Peyer's patch (tissue), 4 donors: ENCODE results near the gene PLK4. TPM values are rescaled to one million over a fixed set of nuclear protein-coding genes. Genes with fewer than 3 reads are reported as not detected.

ENCODE experiments used
- DNase-seq, 3 donors: peaks; one replicate each; pipeline ENCODE4 v3.0.0-alpha.2; 2017 to 2019
- H3K27ac ChIP-seq, 4 donors: fragments of 200-600 bp; sonication (generic); one replicate each; pipeline ENCODE4 v1.5.1; 2016 to 2019
- H3K27me3 ChIP-seq, 2 donors: fragments of 200-600 bp; sonication (generic); one replicate each; pipeline ENCODE4 v1.5.1; 2019
- H3K36me3 ChIP-seq, 3 donors: fragments of 200-600 bp; sonication (generic); one replicate each; pipeline ENCODE4 v1.5.1; 2016 to 2019
- H3K4me1 ChIP-seq, 4 donors: fragments of 200-600 bp; sonication (generic); one replicate each; pipeline ENCODE4 v1.5.1; 2016 to 2019
- H3K4me3 ChIP-seq, 4 donors: fragments of 200-600 bp; sonication (generic); 1 replicate in 3 of 4; 2 replicates in 1 of 4; pipeline ENCODE4 v1.5.1; 2016 to 2019; ENCODE audit warnings: mild to moderate bottlenecking in 1 of 4
- H3K9me3 ChIP-seq, 4 donors: fragments of 200-600 bp; sonication (generic); one replicate each; pipeline ENCODE4 v1.5.1; 2016 to 2019; ENCODE audit warnings: mild to moderate bottlenecking in 1 of 4
- POLR2A ChIP-seq, 2 donors: fragments of 450-650 bp; IDR thresholded peaks; one replicate each; pipeline ENCODE4 v1.5.1; 2017; ENCODE audit warnings: antibody characterized with exemption in 2 of 2, mild to moderate bottlenecking in 2 of 2, moderate library complexity in 2 of 2
- total RNA-seq, 4 donors: library from RNA; depleted of rRNA; stranded (reverse); fragments of >200 nt; gene quantifications; one replicate each; pipeline ENCODE4 v1.1.0, GENCODE V29; 2016
- TF ChIP-seq, protein P1 (sequence below), 6 experiments: fragments of 450-650 bp in 4 of 6; fragments of 200-600 bp in 2 of 6; sonication (generic) in 1 of 6; IDR thresholded peaks; one replicate each; pipeline ENCODE4 v1.5.1; 2017 to 2019; ENCODE audit warnings: antibody characterized with exemption in 6 of 6, mild to moderate bottlenecking in 3 of 6, moderate library complexity in 1 of 6

Gene PLK4
- total RNA-seq, result 1 to 10 TPM; 1.7 to 8.3 (median 3.7) TPM

DNA sequence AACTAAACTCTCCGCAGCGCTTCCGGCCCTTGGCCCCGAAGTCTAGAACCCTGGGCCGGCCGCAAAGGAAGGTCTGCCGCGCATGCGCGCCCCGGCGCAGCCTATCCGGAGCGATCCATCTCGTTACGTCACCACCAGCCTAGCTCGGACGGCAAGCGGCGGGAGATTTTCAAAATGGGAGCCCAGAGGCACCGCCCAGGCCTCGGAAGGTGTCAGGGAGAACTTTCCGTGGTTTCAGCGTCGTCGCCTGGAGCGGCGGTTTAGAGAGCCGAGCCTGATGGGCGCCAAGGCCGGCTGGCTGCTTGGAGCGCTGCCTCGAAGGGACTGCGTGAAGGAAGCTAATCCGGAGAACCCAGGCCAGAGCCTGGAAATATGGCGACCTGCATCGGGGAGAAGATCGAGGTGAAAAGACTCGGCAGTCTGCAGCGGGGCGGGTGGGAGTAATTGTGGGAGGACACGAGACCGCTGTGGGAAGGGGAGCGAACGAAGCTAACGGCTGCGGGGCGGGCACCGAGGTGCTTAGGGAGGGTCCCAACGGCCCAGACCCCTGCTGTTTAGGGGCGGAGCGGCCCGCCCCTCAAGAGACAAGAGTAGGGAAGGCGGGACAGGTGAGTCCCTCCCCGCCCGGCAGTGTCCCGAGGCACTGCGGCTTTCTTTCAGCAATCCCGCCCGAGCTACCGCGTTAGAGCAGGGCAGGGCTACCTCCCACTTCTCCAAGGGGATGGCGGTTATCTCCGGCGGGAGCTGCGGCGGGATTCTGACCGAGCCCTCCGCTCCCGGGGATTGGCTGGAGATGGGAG, at the start of gene PLK4:
Gene PLK4, plus strand, starts transcription at position 131 of the 800 bp plus-strand sequence. Its CDS starts 242 bp downstream, at position 373.
- H3K9me3 ChIP-seq, result no peaks in the 10 kb centered on the region
- peak within 1 kb of the TSS; percentile 76 to 90 (median 77) for H3K27ac ChIP-seq
- peak within 1 kb of the TSS; percentile 59 to 94 (median 81) for H3K4me3 ChIP-seq
- H3K4me1 ChIP-seq, result peaks cover 0 to 5% (median 0%) of the 10 kb centered on the region in 4 donors
- H3K27me3 ChIP-seq, result no peaks in the 10 kb centered on the region
- TF ChIP-seq, protein P1, sequence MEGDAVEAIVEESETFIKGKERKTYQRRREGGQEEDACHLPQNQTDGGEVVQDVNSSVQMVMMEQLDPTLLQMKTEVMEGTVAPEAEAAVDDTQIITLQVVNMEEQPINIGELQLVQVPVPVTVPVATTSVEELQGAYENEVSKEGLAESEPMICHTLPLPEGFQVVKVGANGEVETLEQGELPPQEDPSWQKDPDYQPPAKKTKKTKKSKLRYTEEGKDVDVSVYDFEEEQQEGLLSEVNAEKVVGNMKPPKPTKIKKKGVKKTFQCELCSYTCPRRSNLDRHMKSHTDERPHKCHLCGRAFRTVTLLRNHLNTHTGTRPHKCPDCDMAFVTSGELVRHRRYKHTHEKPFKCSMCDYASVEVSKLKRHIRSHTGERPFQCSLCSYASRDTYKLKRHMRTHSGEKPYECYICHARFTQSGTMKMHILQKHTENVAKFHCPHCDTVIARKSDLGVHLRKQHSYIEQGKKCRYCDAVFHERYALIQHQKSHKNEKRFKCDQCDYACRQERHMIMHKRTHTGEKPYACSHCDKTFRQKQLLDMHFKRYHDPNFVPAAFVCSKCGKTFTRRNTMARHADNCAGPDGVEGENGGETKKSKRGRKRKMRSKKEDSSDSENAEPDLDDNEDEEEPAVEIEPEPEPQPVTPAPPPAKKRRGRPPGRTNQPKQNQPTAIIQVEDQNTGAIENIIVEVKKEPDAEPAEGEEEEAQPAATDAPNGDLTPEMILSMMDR (IDR thresholded peaks at IDR 0.05), result no peak
- peak in 1 of 2 donors; percentile 1 for TF ChIP-seq POLR2A (IDR thresholded peaks at IDR 0.05)
- DNase-seq, result peak; percentile 92 to 98 (median 96)
- no peaks in the 10 kb centered on the region for H3K36me3 ChIP-seq

DNA sequence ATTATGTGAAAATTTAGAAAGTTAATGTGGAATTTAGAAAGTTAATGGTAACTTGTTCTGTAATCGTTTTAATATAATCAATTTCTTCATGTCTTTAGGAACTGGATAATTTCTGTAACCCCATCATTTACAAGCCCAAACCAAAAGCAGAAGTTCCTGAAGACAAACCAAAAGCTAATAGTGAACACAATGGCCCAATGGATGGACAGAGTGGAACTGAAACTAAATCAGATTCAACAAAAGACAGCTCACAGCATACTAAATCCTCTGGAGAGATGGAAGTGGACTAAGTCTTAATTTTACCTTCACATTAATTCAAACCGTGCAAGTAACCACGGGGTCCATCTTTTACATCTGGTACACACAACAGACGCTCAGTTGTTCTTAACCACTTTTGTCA, 48.1 kb upstream of the PLK4 start:
- H3K36me3 ChIP-seq, result no peaks in the 10 kb centered on the region
- H3K4me1 ChIP-seq, result no peaks in the 10 kb centered on the region
- H3K27me3 ChIP-seq, result no peaks in the 10 kb centered on the region
- H3K4me3 ChIP-seq, result no peak overlapping the region
- TF ChIP-seq, protein P1 (IDR thresholded peaks at IDR 0.05), result no peak
- no peak for TF ChIP-seq POLR2A (IDR thresholded peaks at IDR 0.05)
- H3K27ac ChIP-seq, result no peak overlapping the region
- no peaks in the 10 kb centered on the region for H3K9me3 ChIP-seq
- DNase-seq, result no peak

DNA sequence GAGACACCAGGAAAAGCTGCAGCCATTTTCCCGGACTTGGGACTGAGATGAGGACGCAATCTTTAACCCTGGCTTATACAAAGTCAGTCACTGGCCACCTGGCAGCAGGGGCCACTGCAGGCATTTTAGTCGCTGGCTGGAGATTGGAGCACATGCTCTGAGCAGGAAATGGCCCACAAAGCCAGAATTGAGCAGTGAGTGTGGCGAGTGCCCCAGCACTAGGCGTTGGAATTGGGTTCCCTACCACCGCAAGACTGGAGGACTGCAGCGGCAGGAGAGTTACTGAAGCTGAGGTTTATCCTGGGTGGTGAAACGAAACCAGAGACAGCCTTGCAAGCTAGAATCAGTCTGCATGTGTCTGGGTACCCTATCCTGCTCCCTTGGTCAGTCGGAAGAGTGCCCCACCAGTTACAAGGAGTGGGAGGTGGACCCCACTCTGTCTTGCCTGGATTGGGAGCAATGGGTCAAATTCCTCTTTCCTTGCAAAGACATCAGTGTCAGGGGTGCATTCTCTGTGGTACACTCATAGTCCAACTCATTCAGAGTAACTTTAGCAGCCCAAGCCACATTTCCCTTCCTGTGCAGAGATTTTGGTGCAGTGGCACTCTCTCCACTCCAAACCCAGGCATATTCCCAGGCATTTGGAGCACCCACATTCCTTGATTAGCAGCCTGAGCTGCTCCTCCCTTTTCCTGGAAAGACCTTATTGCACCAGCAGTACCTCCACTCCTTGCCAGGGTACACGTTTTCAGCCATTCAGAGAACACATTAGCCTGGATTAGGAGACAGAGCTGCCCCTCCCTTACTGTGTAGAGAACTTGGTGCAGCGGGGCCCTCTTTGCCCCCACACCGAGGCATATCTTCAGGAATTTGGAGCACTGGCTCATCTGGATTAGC, 36.7 kb upstream of the PLK4 start:
- no peak overlapping the region for H3K4me3 ChIP-seq
- H3K4me1 ChIP-seq, result no peaks in the 10 kb centered on the region
- no peaks in the 10 kb centered on the region for H3K36me3 ChIP-seq
- H3K9me3 ChIP-seq, result peaks cover 0 to 7% (median 0%) of the 10 kb centered on the region in 4 donors
- no peak for DNase-seq
- H3K27ac ChIP-seq, result no peak overlapping the region
- no peaks in the 10 kb centered on the region for H3K27me3 ChIP-seq
- TF ChIP-seq POLR2A (IDR thresholded peaks at IDR 0.05), result no peak
- TF ChIP-seq, protein P1 (IDR thresholded peaks at IDR 0.05), result no peak

DNA sequence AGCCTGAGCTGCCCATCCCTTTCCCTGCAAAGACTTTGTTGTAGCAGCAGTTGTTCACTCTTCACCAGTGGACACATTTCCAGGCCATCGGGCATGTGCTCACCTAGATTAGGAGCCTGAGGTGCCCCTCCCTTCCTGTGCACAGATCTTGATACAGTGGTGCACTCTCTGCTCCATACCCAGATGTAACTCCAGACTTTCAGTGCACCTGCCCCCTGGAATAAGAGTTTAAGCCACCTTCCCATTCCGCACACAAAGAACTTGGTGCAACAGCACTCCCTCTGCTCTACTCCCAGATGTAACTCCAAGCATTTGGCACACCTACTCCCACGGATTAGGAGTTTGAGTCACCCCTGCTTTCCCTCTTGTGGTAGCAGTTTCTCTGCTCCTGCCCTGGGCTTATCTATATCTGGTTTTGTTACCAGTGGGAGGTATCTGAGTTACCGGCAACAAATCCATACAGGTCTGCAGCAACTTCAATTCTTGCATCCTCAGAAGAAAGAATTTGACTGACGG, 36.0 kb upstream of the PLK4 start:
- H3K9me3 ChIP-seq, result peaks cover 0 to 9% (median 0%) of the 10 kb centered on the region in 4 donors
- H3K4me1 ChIP-seq, result no peaks in the 10 kb centered on the region
- TF ChIP-seq POLR2A (IDR thresholded peaks at IDR 0.05), result no peak
- TF ChIP-seq, protein P1 (IDR thresholded peaks at IDR 0.05), result no peak
- no peak overlapping the region for H3K27ac ChIP-seq
- H3K4me3 ChIP-seq, result no peak overlapping the region
- H3K27me3 ChIP-seq, result no peaks in the 10 kb centered on the region
- H3K36me3 ChIP-seq, result no peaks in the 10 kb centered on the region
- no peak for DNase-seq

DNA sequence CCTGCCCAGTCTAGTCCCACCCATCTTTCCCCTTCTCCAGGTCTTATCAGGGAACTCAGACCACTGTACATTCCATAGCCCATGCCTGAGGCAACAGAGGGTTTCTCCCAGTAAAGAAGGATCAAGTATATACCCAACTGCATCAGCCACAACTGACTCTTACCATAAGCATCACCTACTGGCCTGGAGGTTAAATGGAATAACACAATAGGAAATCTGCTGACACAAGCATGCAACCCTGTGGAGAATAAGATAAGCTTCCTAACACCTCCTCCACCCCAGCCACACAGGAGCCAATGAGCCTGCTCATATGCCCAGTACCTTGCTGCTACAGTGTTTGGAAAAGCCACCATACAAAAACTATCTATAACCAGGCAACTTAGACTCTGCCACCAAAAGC, 34.6 kb upstream of the PLK4 start:
- DNase-seq, result no peak
- Histone ChIP-seq H3K4me1 (no peaks in the 10 kb centered on the region), H3K27me3 (no peaks in the 10 kb centered on the region), H3K4me3 (no peak overlapping the region), H3K9me3 (peaks cover 0 to 20% (median 0%) of the 10 kb centered on the region in 4 donors), H3K27ac (no peak overlapping the region), H3K36me3 (no peaks in the 10 kb centered on the region)
- no peak for TF ChIP-seq POLR2A (IDR thresholded peaks at IDR 0.05)
- TF ChIP-seq, protein P1 (IDR thresholded peaks at IDR 0.05), result no peak
